ENCODE measurements around the gene JMY.
A peak's percentile ranks its signal among the peaks of the same experiment; 100 is the strongest.

The JMY gene

GRCh38 chr5:79235634-79236361, at the start of gene JMY:
Gene JMY (plus strand): TSS chr5:79236131. CDS start chr5:79236651, 520 bp downstream.
- H3K4me3 ChIP-seq (ENCODE audit: low read length, poor library complexity, severe bottlenecking) = peak within 1 kb of the TSS; percentile 82
- peak within 1 kb of the TSS; percentile 97 for H3K4me2 ChIP-seq (ENCODE audit: low read depth, low read length, poor library complexity, severe bottlenecking)
- peaks cover 35% of the 10 kb centered on the region for H3K4me1 ChIP-seq (ENCODE audit: insufficient read depth, low read length, poor library complexity, severe bottlenecking)
- H3K27me3 ChIP-seq (ENCODE audit: insufficient read depth, low read length, poor library complexity, severe bottlenecking) = no peaks in the 10 kb centered on the region
- no peaks in the 10 kb centered on the region for H3K36me3 ChIP-seq (ENCODE audit: insufficient read depth, low read length)
- TF ChIP-seq CTCF (conservative IDR thresholded peaks at IDR 0.05; ENCODE audit: low read length) (no peak), EZH2phosphoT487 (IDR thresholded peaks at IDR 0.05; ENCODE audit: borderline replicate concordance) (no peak)
- H3K9ac ChIP-seq (ENCODE audit: low read depth, low read length, poor library complexity, severe bottlenecking) = peak within 1 kb of the TSS; percentile 77
- H3F3A ChIP-seq (ENCODE audit: low read depth) = 0 out of 2 replicates have a peak, but pooled peaks cover 2% of the 10 kb centered on the region
- no peaks in the 10 kb centered on the region for H3K9me3 ChIP-seq (ENCODE audit: insufficient read depth, low read depth, low read length)
- peaks cover 42% of the 10 kb centered on the region for H3K79me2 ChIP-seq (ENCODE audit: insufficient read depth, low read length)
- H3K9me2 ChIP-seq (replicated peaks; ENCODE audit: low read depth, low read length) = no peaks in the 10 kb centered on the region
- peaks cover 29% of the 10 kb centered on the region for H4K20me1 ChIP-seq (ENCODE audit: insufficient read depth, low read length, poor library complexity, severe bottlenecking)
- H2AFZ ChIP-seq (ENCODE audit: low read length) = peak within 1 kb of the TSS; percentile 95

DNA sequence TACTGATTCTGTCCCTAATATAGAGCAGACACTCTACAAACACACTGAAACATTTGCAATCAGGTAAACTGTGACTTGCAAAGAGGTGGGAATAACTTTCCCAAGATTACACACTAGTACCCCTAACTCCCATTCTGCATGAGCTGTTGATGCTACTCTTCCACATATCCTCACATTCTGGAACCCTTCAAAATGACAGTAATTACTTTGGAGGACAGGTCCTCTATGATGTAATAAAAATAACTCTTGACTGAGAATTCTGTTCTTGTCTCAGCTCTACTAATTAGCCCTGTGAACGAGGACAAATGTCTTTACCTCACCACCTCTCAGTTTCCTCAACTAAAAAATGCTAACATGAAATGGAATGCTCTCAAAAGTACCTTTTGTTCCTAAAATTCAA, 49.5 kb upstream of the JMY start:
- H3K27me3 ChIP-seq (ENCODE audit: insufficient read depth, low read length, poor library complexity, severe bottlenecking) = no peaks in the 10 kb centered on the region
- H2AFZ ChIP-seq (ENCODE audit: low read length) = 0 out of 2 replicates have a peak overlapping the region, but pooled peaks have one; percentile 11
- H3F3A ChIP-seq (ENCODE audit: low read depth) = no peaks in the 10 kb centered on the region
- H4K20me1 ChIP-seq (ENCODE audit: insufficient read depth, low read length, poor library complexity, severe bottlenecking) = no peaks in the 10 kb centered on the region
- H3K9me2 ChIP-seq (replicated peaks; ENCODE audit: low read depth, low read length) = no peaks in the 10 kb centered on the region
- no peaks in the 10 kb centered on the region for H3K36me3 ChIP-seq (ENCODE audit: insufficient read depth, low read length)
- peaks cover 5% of the 10 kb centered on the region for H3K4me1 ChIP-seq (ENCODE audit: insufficient read depth, low read length, poor library complexity, severe bottlenecking)
- no peak overlapping the region for H3K4me3 ChIP-seq (ENCODE audit: low read length, poor library complexity, severe bottlenecking)
- H3K79me2 ChIP-seq (ENCODE audit: insufficient read depth, low read length) = no peaks in the 10 kb centered on the region
- H3K9me3 ChIP-seq (ENCODE audit: insufficient read depth, low read depth, low read length) = no peaks in the 10 kb centered on the region
- TF ChIP-seq EZH2phosphoT487 (IDR thresholded peaks at IDR 0.05; ENCODE audit: borderline replicate concordance) (no peak), CTCF (conservative IDR thresholded peaks at IDR 0.05; ENCODE audit: low read length) (no peak)
- no peak overlapping the region for H3K4me2 ChIP-seq (ENCODE audit: low read depth, low read length, poor library complexity, severe bottlenecking)
- H3K9ac ChIP-seq (ENCODE audit: low read depth, low read length, poor library complexity, severe bottlenecking) = no peak overlapping the region

DNA sequence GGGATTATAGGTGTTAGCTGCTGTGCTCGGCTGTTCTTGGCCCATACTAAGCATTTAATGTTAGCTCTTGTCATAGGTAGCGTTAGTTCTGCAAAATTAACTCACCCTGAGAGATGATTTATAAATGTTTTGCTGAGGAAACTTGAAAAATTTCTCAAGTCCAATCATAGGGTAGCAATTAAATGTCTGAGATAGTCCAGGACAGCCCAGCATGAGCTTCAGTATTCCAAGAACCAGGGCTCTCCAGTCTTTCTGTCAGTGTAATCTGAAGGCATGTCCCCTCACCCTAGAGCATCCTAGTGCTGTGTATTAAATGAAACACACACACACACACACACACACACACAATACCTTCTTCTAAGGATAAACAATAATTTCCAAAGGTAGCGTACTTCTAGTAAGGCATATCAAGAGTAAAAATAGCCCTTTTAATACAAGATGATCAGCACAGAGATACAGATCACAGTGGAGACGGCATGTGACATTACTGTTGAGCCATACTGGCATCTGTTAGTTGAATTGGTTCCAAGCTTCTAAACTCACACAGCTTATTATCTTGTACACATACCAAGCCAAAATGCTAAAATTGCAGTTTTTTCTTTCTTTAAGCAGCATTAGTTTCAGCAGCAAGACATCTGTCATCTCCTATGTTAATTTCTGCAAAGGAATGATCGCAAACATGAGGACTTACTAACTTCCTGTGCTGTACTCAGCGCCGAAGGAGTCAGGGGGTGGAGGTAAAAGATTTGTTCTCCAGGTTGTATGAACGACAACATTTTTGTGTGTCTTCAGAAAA, 46.3 kb upstream of the JMY start:
- Histone ChIP-seq H3K9me2 (replicated peaks; ENCODE audit: low read depth, low read length) (no peaks in the 10 kb centered on the region), H4K20me1 (ENCODE audit: insufficient read depth, low read length, poor library complexity, severe bottlenecking) (no peaks in the 10 kb centered on the region), H3K36me3 (ENCODE audit: insufficient read depth, low read length) (no peaks in the 10 kb centered on the region), H3K4me3 (ENCODE audit: low read length, poor library complexity, severe bottlenecking) (no peak overlapping the region), H3K4me1 (ENCODE audit: insufficient read depth, low read length, poor library complexity, severe bottlenecking) (no peaks in the 10 kb centered on the region), H3K27me3 (ENCODE audit: insufficient read depth, low read length, poor library complexity, severe bottlenecking) (no peaks in the 10 kb centered on the region), H3K4me2 (ENCODE audit: low read depth, low read length, poor library complexity, severe bottlenecking) (no peak overlapping the region), H3K9ac (ENCODE audit: low read depth, low read length, poor library complexity, severe bottlenecking) (no peak overlapping the region), H2AFZ (ENCODE audit: low read length) (no peak overlapping the region), H3K79me2 (ENCODE audit: insufficient read depth, low read length) (no peaks in the 10 kb centered on the region), H3K9me3 (ENCODE audit: insufficient read depth, low read depth, low read length) (no peaks in the 10 kb centered on the region), H3F3A (ENCODE audit: low read depth) (no peaks in the 10 kb centered on the region)
- no peak for TF ChIP-seq CTCF (conservative IDR thresholded peaks at IDR 0.05; ENCODE audit: low read length)
- no peak for TF ChIP-seq EZH2phosphoT487 (IDR thresholded peaks at IDR 0.05; ENCODE audit: borderline replicate concordance)

Data from Loucy (cell line).